Type B pancreatic cell (in vitro differentiated cells): ENCODE results near the gene GLIS2. TPM values are rescaled to one million over a fixed set of nuclear protein-coding genes. Genes with fewer than 3 reads are reported as not detected.

Experiments used
- DNase-seq: peaks from one replicate; pipeline ENCODE4 v3.0.0; 2021; ENCODE audit warnings: mixed read lengths; ENCODE audit not compliant: unreplicated experiment; ENCODE audit errors: extremely low spot score
- H3K27ac Mint-ChIP-seq: 2 replicates; pipeline ENCODE4 v1.8.0; 2021; ENCODE audit warnings: mild to moderate bottlenecking, mixed read lengths
- H3K27me3 Mint-ChIP-seq: 2 replicates; pipeline ENCODE4 v1.8.0; 2021; ENCODE audit warnings: mixed read lengths
- H3K36me3 Mint-ChIP-seq: 2 replicates; pipeline ENCODE4 v1.8.0; 2021; ENCODE audit warnings: mixed read lengths
- H3K4me1 Mint-ChIP-seq: one replicate; pipeline ENCODE4 v1.8.0; 2021; ENCODE audit warnings: mixed read lengths; ENCODE audit not compliant: unreplicated experiment
- H3K4me3 Mint-ChIP-seq: 2 replicates; pipeline ENCODE4 v1.8.0; 2021; ENCODE audit warnings: mild to moderate bottlenecking, mixed read lengths
- H3K9me3 Mint-ChIP-seq: 2 replicates; pipeline ENCODE4 v1.8.0; 2021; ENCODE audit warnings: mixed read lengths
- CTCF ChIP-seq: fragments of 200-600 bp; sonication (generic); conservative IDR thresholded peaks from 2 replicates; pipeline ENCODE4 v1.5.0; 2021; ENCODE audit warnings: antibody characterized with exemption, mild to moderate bottlenecking
- total RNA-seq: library from RNA; stranded (reverse); gene quantifications from 2 replicates; pipeline ENCODE4 v1.2.1, GENCODE V29; 2021; ENCODE audit warnings: low replicate concordance

The GLIS2 gene
- total RNA-seq, 1 donor from 2014 or later: 23.0 TPM

GRCh38 chr16:4272114-4272956 is 43.5 kb upstream of the GLIS2 start:
- no peaks in the 10 kb centered on the region for H3K36me3 Mint-ChIP-seq
- peak overlapping the region; percentile 92 for H3K27ac Mint-ChIP-seq
- peak overlapping the region; percentile 95 for H3K4me3 Mint-ChIP-seq
- H3K4me1 Mint-ChIP-seq: no peaks in the 10 kb centered on the region
- no peaks in the 10 kb centered on the region for H3K9me3 Mint-ChIP-seq
- TF ChIP-seq CTCF: no peak
- no peak for DNase-seq
- H3K27me3 Mint-ChIP-seq: peaks cover 4% of the 10 kb centered on the region

GRCh38 chr16:4273858-4274311 is 42.0 kb upstream of the GLIS2 start:
- Mint-ChIP-seq H3K36me3 (no peaks in the 10 kb centered on the region), H3K27ac (peak overlapping the region; percentile 94), H3K4me3 (peak overlapping the region; percentile 96), H3K9me3 (no peaks in the 10 kb centered on the region), H3K4me1 (no peaks in the 10 kb centered on the region), H3K27me3 (peaks cover 4% of the 10 kb centered on the region)
- DNase-seq: peak; percentile 78
- peak; percentile 78 for TF ChIP-seq CTCF

GRCh38 chr16:4275861-4276260 is 40.0 kb upstream of the GLIS2 start:
- Mint-ChIP-seq H3K9me3 (no peaks in the 10 kb centered on the region), H3K27ac (no peak overlapping the region), H3K4me1 (no peaks in the 10 kb centered on the region), H3K36me3 (no peaks in the 10 kb centered on the region), H3K4me3 (no peak overlapping the region), H3K27me3 (peaks cover 4% of the 10 kb centered on the region)
- no peak for DNase-seq
- TF ChIP-seq CTCF: no peak

- no peaks in the 10 kb centered on the region for H3K27me3 Mint-ChIP-seq
- no peaks in the 10 kb centered on the region for H3K4me1 Mint-ChIP-seq
- TF ChIP-seq CTCF: no peak
- no peak overlapping the region for H3K4me3 Mint-ChIP-seq
- DNase-seq: no peak
- no peak overlapping the region for H3K27ac Mint-ChIP-seq
- no peaks in the 10 kb centered on the region for H3K9me3 Mint-ChIP-seq
- H3K36me3 Mint-ChIP-seq: no peaks in the 10 kb centered on the region
Measured at GRCh38 chr16:4277987-4278513, 37.8 kb upstream of the GLIS2 start.

- no peak overlapping the region for H3K27ac Mint-ChIP-seq
- no peak for TF ChIP-seq CTCF
- peaks cover 7% of the 10 kb centered on the region for H3K4me1 Mint-ChIP-seq
- DNase-seq: no peak
- H3K27me3 Mint-ChIP-seq: peaks cover 4% of the 10 kb centered on the region
- no peaks in the 10 kb centered on the region for H3K9me3 Mint-ChIP-seq
- H3K4me3 Mint-ChIP-seq: no peak overlapping the region
- no peaks in the 10 kb centered on the region for H3K36me3 Mint-ChIP-seq
Measured at GRCh38 chr16:4280625-4281024, 35.2 kb upstream of the GLIS2 start.
